Thyroid gland (tissue), 4 donors: ENCODE measurements around the gene PGLYRP3.
"Not testable (repeated sequence)": the region's sequence is repeated elsewhere in the genome, so short reads cannot be mapped to it uniquely, and the experiment has no call there.

ENCODE experiments used
- CTCF ChIP-seq, 6 experiments: fragments of 200-600 bp in 3 of 6; fragments of 450-650 bp in 3 of 6; sonication (generic) in 3 of 6; IDR thresholded peaks; one replicate each; pipeline ENCODE4 v1.5.1; 2016 to 2019; ENCODE audit warnings: antibody characterized with exemption in 6 of 6, mild to moderate bottlenecking in 2 of 6, inconsistent platforms in 1 of 6, moderate library complexity in 1 of 6
- POLR2A ChIP-seq, 2 donors: fragments of 450-650 bp; IDR thresholded peaks; one replicate each; pipeline ENCODE4 v1.6.1; 2017; ENCODE audit warnings: antibody characterized with exemption in 2 of 2, mild to moderate bottlenecking in 2 of 2, moderate library complexity in 1 of 2

- not testable (repeated sequence) for TF ChIP-seq POLR2A, CTCF (IDR thresholded peaks at IDR 0.05)
Observed at GRCh38 chr1:153316013-153316412, 3.3 kb upstream of the PGLYRP3 start.
